ENCODE results near the gene MON1A. TPM values are rescaled to one million over a fixed set of nuclear protein-coding genes. Genes with fewer than 3 reads are reported as not detected.

The MON1A gene
- total and polyA plus RNA-seq, 10 of the 15 experiments (the other 5 are each of a cell fraction or from before 2014, with no cell fraction given): 1.3 to 10.5 (median 7.7) TPM

GRCh38 chr3:49939858-49940666, 10.5 kb upstream of the MON1A start, which contains the start of gene RBM6 (continued):
- TF ChIP-seq MAX (IDR thresholded peaks at IDR 0.05; ENCODE audit: low read depth, low read length): peak; percentile 64; the same call in 1 of the 2 replicates
- TF ChIP-seq ZBTB4 (CRISPR knock-in tag; IDR thresholded peaks at IDR 0.05): no peak
- TF ChIP-seq MYB (IDR thresholded peaks at IDR 0.05; ENCODE audit: borderline replicate concordance, low read depth, low read length): no peak
- no peak for TF ChIP-seq ESRRA (IDR thresholded peaks at IDR 0.05; ENCODE audit: low read length)
- TF ChIP-seq CBX3 (IDR thresholded peaks at IDR 0.05; ENCODE audit: borderline replicate concordance, low read depth): no peak
- TF ChIP-seq CHD1 (IDR thresholded peaks at IDR 0.05; ENCODE audit: low read depth, low read length): 0 out of 2 replicates have a peak, but pooled peaks have one; percentile 52
- peak; percentile 99 for TF ChIP-seq GATAD2B (conservative IDR thresholded peaks at IDR 0.05; ENCODE audit: low read depth)
- TF ChIP-seq NR2C2 (IDR thresholded peaks at IDR 0.05; ENCODE audit: borderline replicate concordance, control insufficient read depth, insufficient read length, low read depth): no peak
- no peak for TF ChIP-seq KAT2A (conservative IDR thresholded peaks at IDR 0.05; ENCODE audit: control insufficient read depth, low read depth, low read length)
- peak; percentile 94 for TF ChIP-seq LARP7 (IDR thresholded peaks at IDR 0.05)
- no peak for TF ChIP-seq NFIC (IDR thresholded peaks at IDR 0.05; ENCODE audit: low read depth, low read length)
- no peak for TF ChIP-seq CBX5 (IDR thresholded peaks at IDR 0.05; ENCODE audit: low read depth)
- TF ChIP-seq ZZZ3 (IDR thresholded peaks at IDR 0.05; ENCODE audit: control insufficient read depth, insufficient read length, low read depth): no peak
- no peak for TF ChIP-seq SMC3 (IDR thresholded peaks at IDR 0.05; ENCODE audit: borderline replicate concordance, low read length)
- TF ChIP-seq E4F1 (IDR thresholded peaks at IDR 0.05; ENCODE audit: borderline replicate concordance, partially characterized antibody): peak; percentile 52
- TF ChIP-seq FOS (IDR thresholded peaks at IDR 0.05; ENCODE audit: borderline replicate concordance, extremely low read depth, insufficient read length): no peak
- no peak for TF ChIP-seq ASH2L (IDR thresholded peaks at IDR 0.05; ENCODE audit: borderline replicate concordance, low read depth)
- peak; percentile 89 for TF ChIP-seq NFYB (IDR thresholded peaks at IDR 0.05; ENCODE audit: insufficient read depth, low read depth, low read length)
- TF ChIP-seq KDM1A (IDR thresholded peaks at IDR 0.05; ENCODE audit: borderline replicate concordance): no peak
- TF ChIP-seq PML (IDR thresholded peaks at IDR 0.05; ENCODE audit: low read length): peak; percentile 96
- TF ChIP-seq ETV6 (conservative IDR thresholded peaks at IDR 0.05 in 1 of 2, IDR thresholded peaks at IDR 0.05 in 1 of 2; ENCODE audit: borderline replicate concordance in 1 of 2, low read depth in 1 of 2): 0 out of 4 replicates have a peak, but pooled peaks of 1 of the 2 experiments have one; percentile 8
- no peak for TF ChIP-seq FOXK2 (IDR thresholded peaks at IDR 0.05)
- peak; percentile 92 for TF ChIP-seq HCFC1 (IDR thresholded peaks at IDR 0.05; ENCODE audit: low read length)
- peak; percentile 75 for TF ChIP-seq TCF12 (IDR thresholded peaks at IDR 0.05; ENCODE audit: low read depth, low read length)
